Gastrocnemius medialis (tissue), 4 donors: ENCODE measurements around the gene ROBO2. TPM values are rescaled to one million over a fixed set of nuclear protein-coding genes. Genes with fewer than 3 reads are reported as not detected.

ENCODE experiments used
- ATAC-seq, 2 donors: fragments of 150-250 bp; one replicate each; pipeline ENCODE4 v1.9.1; 2016
- DNase-seq, 2 donors: peaks; one replicate each; pipeline ENCODE4 v3.0.0-alpha.2; 2019
- H3K27ac ChIP-seq, 4 donors: fragments of 200-600 bp; sonication (generic); 1 replicate in 1 of 4; 2 replicates in 3 of 4; pipeline ENCODE4 v1.5.1; 2016 to 2018; ENCODE audit warnings: mild to moderate bottlenecking in 2 of 4, moderate library complexity in 1 of 4
- H3K27me3 ChIP-seq, 3 donors: fragments of 200-600 bp; sonication (generic) in 2 of 3; 1 replicate in 1 of 3; 2 replicates in 2 of 3; pipeline versions ENCODE4 v1.5.1 to v1.6.0; 2016 to 2019; ENCODE audit warnings: mild to moderate bottlenecking in 1 of 3, moderate library complexity in 1 of 3
- H3K36me3 ChIP-seq, 2 donors: fragments of 200-600 bp; sonication (generic) in 1 of 2; one replicate each; pipeline ENCODE4 v1.5.1; 2017 to 2018
- H3K4me1 ChIP-seq, 2 donors: fragments of 200-600 bp; sonication (generic) in 1 of 2; one replicate each; pipeline ENCODE4 v1.5.1; 2016 to 2017; ENCODE audit warnings: mild to moderate bottlenecking in 2 of 2
- H3K4me3 ChIP-seq, 4 donors: fragments of 200-600 bp; sonication (generic) in 3 of 4; 1 replicate in 1 of 4; 2 replicates in 3 of 4; pipeline ENCODE4 v1.5.1; 2016 to 2019; ENCODE audit warnings: mild to moderate bottlenecking in 2 of 4
- H3K9me3 ChIP-seq, 3 donors: fragments of 200-600 bp; sonication (generic) in 2 of 3; 1 replicate in 1 of 3; 2 replicates in 2 of 3; pipeline ENCODE4 v1.5.1; 2016 to 2019
- POLR2A ChIP-seq, 2 donors: fragments of 450-650 bp; IDR thresholded peaks; one replicate each; pipeline ENCODE4 v1.6.1; 2017; ENCODE audit warnings: antibody characterized with exemption in 2 of 2, mild to moderate bottlenecking in 2 of 2, moderate library complexity in 2 of 2
- in situ Hi-C, 4 donors: fragments of 200-750 bp; cut with MboI; loops; one replicate each; pipeline versions ENCODE4 v1.15.0 to v1.8.0; 2017; ENCODE audit warnings: low sequenced_read_pairs in 4 of 4
- intact Hi-C: fragments of 100-400 bp; cut with DNase I; formaldehyde crosslinking; loops from one replicate; pipeline ENCODE4 v1.15.1; 2023; ENCODE audit warnings: low total_unique reads
- total RNA-seq, 4 donors: library from RNA; depleted of rRNA; stranded (reverse); fragments of >200 nt; gene quantifications; one replicate each; pipeline versions ENCODE4 v1.1.0 to v1.2.3, GENCODE V29; 2016
- TF ChIP-seq, protein P1 (sequence below), 5 experiments: fragments of 450-650 bp in 3 of 5; fragments of 200-600 bp in 2 of 5; sonication (generic) in 2 of 5; IDR thresholded peaks in 4 of 5; conservative IDR thresholded peaks in 1 of 5; 1 replicate in 4 of 5; 2 replicates in 1 of 5; pipeline ENCODE4 v1.5.1; 2016 to 2019; ENCODE audit warnings: antibody characterized with exemption in 5 of 5, mild to moderate bottlenecking in 3 of 5, moderate library complexity in 3 of 5

ROBO2 gene
- total RNA-seq, 4 donors from 2014 or later, result 0.07 TPM; not detected in 3

DNA sequence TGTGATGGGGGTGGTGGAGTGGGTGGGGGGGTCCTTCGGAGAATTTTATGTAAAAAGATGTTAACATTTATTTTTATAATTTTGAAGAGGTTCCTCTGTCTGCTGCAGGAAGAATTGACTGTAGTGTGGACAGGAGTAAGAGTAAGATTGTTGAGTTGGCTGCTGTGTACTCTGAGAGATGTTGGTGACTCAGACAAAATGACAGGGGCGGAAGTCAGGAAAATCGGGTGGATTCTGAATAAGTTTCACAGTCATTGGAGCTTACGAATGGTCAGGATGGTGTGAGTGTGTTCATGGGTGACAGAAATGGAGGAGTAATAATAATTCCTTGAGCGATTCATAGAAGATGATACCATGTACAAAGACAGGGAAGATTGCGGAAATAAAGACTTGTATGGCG lies 420.0 kb downstream of the ROBO2 start:
- H3K9me3 ChIP-seq, result no peaks in the 10 kb centered on the region
- in situ Hi-C loops (no loop called here), intact Hi-C loops (no loop called here)
- H3K4me1 ChIP-seq, result no peaks in the 10 kb centered on the region
- no peaks in the 10 kb centered on the region for H3K36me3 ChIP-seq
- no peak overlapping the region for H3K4me3 ChIP-seq
- H3K27ac ChIP-seq, result no peak overlapping the region
- no peaks in the 10 kb centered on the region for H3K27me3 ChIP-seq
- TF ChIP-seq, protein P1, sequence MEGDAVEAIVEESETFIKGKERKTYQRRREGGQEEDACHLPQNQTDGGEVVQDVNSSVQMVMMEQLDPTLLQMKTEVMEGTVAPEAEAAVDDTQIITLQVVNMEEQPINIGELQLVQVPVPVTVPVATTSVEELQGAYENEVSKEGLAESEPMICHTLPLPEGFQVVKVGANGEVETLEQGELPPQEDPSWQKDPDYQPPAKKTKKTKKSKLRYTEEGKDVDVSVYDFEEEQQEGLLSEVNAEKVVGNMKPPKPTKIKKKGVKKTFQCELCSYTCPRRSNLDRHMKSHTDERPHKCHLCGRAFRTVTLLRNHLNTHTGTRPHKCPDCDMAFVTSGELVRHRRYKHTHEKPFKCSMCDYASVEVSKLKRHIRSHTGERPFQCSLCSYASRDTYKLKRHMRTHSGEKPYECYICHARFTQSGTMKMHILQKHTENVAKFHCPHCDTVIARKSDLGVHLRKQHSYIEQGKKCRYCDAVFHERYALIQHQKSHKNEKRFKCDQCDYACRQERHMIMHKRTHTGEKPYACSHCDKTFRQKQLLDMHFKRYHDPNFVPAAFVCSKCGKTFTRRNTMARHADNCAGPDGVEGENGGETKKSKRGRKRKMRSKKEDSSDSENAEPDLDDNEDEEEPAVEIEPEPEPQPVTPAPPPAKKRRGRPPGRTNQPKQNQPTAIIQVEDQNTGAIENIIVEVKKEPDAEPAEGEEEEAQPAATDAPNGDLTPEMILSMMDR (IDR thresholded peaks at IDR 0.05 in 4 of 5, conservative IDR thresholded peaks at IDR 0.05 in 1 of 5), result no peak
- no peak for TF ChIP-seq POLR2A (IDR thresholded peaks at IDR 0.05)
- ATAC-seq, result no peak
- DNase-seq, result no peak

DNA sequence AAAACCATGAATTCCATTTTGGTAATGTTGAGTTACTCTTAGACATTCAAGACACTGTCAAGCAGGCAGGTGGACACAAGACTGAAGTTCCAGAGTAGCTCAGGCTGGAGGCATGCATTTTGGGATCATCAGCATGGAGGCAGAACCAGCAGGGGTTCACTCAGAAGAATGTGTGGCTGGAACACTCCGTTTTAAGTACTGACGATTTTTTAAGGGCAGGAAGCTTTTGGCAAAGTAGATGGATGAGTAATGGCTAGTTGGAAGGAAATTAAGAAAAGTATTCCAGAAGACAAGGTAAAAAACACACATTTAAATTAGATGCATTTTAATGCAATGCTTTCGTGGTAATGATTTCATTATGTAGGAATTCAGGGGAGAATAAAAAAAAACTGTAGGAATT lies 420.4 kb downstream of the ROBO2 start:
- intact Hi-C loops (no loop called here), in situ Hi-C loops (no loop called here)

DNA sequence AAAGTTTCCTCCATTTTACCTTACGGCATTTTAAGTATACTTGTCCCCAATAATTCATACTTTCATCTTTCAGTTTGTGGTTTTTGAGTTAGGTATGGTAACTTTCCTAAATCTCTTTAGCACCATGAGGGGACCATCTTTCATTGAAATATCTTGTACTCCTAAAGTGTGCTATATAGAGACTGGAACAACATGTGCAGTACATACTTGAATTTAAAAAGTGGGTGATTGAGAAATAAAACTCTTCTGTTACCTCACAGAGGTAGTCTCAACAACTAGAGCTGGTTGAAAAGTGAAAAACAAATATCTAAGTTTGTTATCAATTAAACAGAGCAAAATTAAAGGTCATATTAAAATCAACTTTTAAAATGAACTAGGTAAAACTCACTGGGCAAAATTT lies 423.1 kb downstream of the ROBO2 start:
- no peak for DNase-seq
- Histone ChIP-seq H3K36me3 (no peaks in the 10 kb centered on the region), H3K9me3 (no peaks in the 10 kb centered on the region), H3K4me1 (no peaks in the 10 kb centered on the region), H3K27ac (no peak overlapping the region), H3K4me3 (no peak overlapping the region), H3K27me3 (no peaks in the 10 kb centered on the region)
- TF ChIP-seq, protein P1 (IDR thresholded peaks at IDR 0.05 in 4 of 5, conservative IDR thresholded peaks at IDR 0.05 in 1 of 5), result no peak
- TF ChIP-seq POLR2A (IDR thresholded peaks at IDR 0.05), result no peak
- no peak for ATAC-seq
- in situ Hi-C loops (no loop called here), intact Hi-C loops (no loop called here)

More for the DNA sequence above, 420.4 kb downstream of the ROBO2 start:
- Histone ChIP-seq H3K9me3 (no peaks in the 10 kb centered on the region), H3K36me3 (no peaks in the 10 kb centered on the region), H3K4me3 (no peak overlapping the region), H3K27ac (no peak overlapping the region), H3K27me3 (no peaks in the 10 kb centered on the region), H3K4me1 (no peaks in the 10 kb centered on the region)
- DNase-seq (no peak), ATAC-seq (no peak)
- TF ChIP-seq, protein P1 (IDR thresholded peaks at IDR 0.05 in 4 of 5, conservative IDR thresholded peaks at IDR 0.05 in 1 of 5), result no peak
- no peak for TF ChIP-seq POLR2A (IDR thresholded peaks at IDR 0.05)

DNA sequence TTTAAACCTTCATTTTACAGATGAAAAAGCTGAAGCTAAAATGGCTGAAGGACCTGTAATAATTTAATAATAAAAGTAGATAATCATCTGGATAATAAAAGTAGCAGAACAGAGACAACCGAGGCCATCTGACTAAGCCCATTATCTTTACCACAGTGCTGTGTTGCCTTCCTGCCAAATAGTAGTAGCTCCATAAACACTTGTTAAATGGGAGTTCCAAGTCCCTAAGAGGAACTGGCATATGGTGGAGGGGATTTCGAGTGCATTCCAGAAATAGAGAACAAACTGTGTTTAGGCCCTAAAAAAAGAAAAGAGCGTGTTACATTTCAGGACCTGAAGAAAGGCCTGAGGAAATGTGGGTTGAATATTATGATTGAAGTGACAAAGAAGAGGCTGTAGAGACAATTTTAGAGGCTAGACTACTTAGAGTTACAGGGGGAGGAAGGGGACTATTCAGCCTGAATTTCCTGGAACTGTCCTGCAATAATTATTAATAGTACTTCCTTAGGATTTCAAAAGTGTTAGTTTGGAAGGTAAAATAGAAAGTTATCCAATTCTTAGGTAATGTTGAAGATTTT lies 424.3 kb downstream of the ROBO2 start:
- no peak overlapping the region for H3K4me3 ChIP-seq
- in situ Hi-C loops, result no loop called here
- no peaks in the 10 kb centered on the region for H3K9me3 ChIP-seq
- intact Hi-C loops, result no loop called here
- H3K36me3 ChIP-seq, result no peaks in the 10 kb centered on the region
- DNase-seq (no peak), ATAC-seq (no peak)
- no peak overlapping the region for H3K27ac ChIP-seq
- H3K4me1 ChIP-seq, result peaks cover 0 to 8% of the 10 kb centered on the region in 2 donors
- TF ChIP-seq, protein P1 (IDR thresholded peaks at IDR 0.05 in 4 of 5, conservative IDR thresholded peaks at IDR 0.05 in 1 of 5), result no peak
- TF ChIP-seq POLR2A (IDR thresholded peaks at IDR 0.05), result no peak
- H3K27me3 ChIP-seq, result no peaks in the 10 kb centered on the region

DNA sequence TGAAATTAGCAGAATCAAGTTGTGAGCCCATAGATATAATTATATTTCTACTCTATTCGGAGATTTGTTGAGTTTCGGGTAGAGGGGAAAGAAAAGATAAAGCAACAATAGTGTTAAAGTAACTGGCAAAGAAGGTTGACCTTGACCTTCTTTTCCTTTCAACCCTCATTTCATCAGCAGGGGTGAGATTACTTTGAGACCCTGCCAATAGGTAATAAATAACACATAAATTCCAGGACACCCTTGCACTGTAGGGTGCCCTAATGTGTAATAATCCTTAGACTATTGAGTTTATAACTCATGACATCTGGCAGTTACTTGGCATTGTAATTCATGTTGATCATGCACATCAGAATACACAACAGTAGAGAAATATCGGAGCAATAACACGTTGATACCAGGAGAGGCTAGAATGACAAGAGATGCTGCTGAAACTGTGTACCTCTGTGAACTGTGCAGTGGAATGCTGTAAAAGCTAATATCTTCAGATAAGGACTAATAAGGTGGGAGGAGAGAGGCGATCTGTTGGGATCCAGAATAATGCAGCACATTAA lies 426.7 kb downstream of the ROBO2 start:
- no peak for TF ChIP-seq POLR2A (IDR thresholded peaks at IDR 0.05)
- TF ChIP-seq, protein P1 (IDR thresholded peaks at IDR 0.05 in 4 of 5, conservative IDR thresholded peaks at IDR 0.05 in 1 of 5), result no peak
- ATAC-seq (no peak), DNase-seq (no peak)
- Histone ChIP-seq H3K4me3 (no peak overlapping the region), H3K36me3 (no peaks in the 10 kb centered on the region), H3K27ac (no peak overlapping the region), H3K4me1 (peaks cover 0 to 8% of the 10 kb centered on the region in 2 donors), H3K27me3 (no peaks in the 10 kb centered on the region), H3K9me3 (no peaks in the 10 kb centered on the region)
- in situ Hi-C loops (no loop called here), intact Hi-C loops (no loop called here)
